Right renal pelvis (tissue), 4 donors: ENCODE data around the gene THUMPD1. TPM values are rescaled to one million over a fixed set of nuclear protein-coding genes. Genes with fewer than 3 reads are reported as not detected.
"Not testable (repeated sequence)": the region's sequence is repeated elsewhere in the genome, so short reads cannot be mapped to it uniquely, and the experiment has no call there.

Experiments used
- DNase-seq, 4 donors: peaks; one replicate each; pipeline ENCODE4 v3.0.0-alpha.2; 2013; ENCODE audit warnings: low read depth in 4 of 4, low spot score in 3 of 4, missing footprints in 1 of 4
- polyA plus RNA-seq, 4 donors: library from polyadenylated mRNA; unstranded; fragments of 120-200 nt; gene quantifications; one replicate each; pipeline ENCODE4 v1.2.1, GENCODE V29; 2013; ENCODE audit not compliant: insufficient read length in 4 of 4

The THUMPD1 gene
- polyA plus RNA-seq, 4 donors: 62.0 to 81.4 (median 75.9) TPM

GRCh38 chr16:20701692-20702091 lies 39.9 kb downstream of the THUMPD1 start:
- not testable (repeated sequence) for DNase-seq

GRCh38 chr16:20696618-20697017 lies 45.0 kb downstream of the THUMPD1 start:
- no peak for DNase-seq

GRCh38 chr16:20695024-20695423 lies 46.6 kb downstream of the THUMPD1 start:
- no peak for DNase-seq

- not testable (repeated sequence) for DNase-seq
Measured at GRCh38 chr16:20694096-20694495, 47.5 kb downstream of the THUMPD1 start.

- no peak for DNase-seq
Measured at GRCh38 chr16:20689668-20690067, 52.0 kb downstream of the THUMPD1 start.

GRCh38 chr16:20683812-20684211 lies 57.8 kb downstream of the THUMPD1 start:
- DNase-seq: no peak

Other genes starting within 250 kb of the THUMPD1 start
- 10 to 100 TPM; 45.1 to 95.4 (median 58.7) TPM for gene ACSM2B, start 165.5 kb downstream of the THUMPD1 start, polyA plus RNA-seq
- 1 to 10 TPM in 2 of 4 donors, under 1 TPM in 2; 0.90 to 2.5 (median 0.99) TPM for gene ACSM1, start 44.1 kb downstream of the THUMPD1 start, polyA plus RNA-seq
- gene ACSM3, start 22.2 kb upstream of the THUMPD1 start, polyA plus RNA-seq: 100 to 1,000 TPM in 3 of 4 donors, 10 to 100 TPM in 1; 96.3 to 132 (median 116) TPM
- gene ERI2, start 64.7 kb upstream of the THUMPD1 start, polyA plus RNA-seq: 10 to 100 TPM; 33.0 to 39.1 (median 35.6) TPM
- gene REXO5, start 64.7 kb upstream of the THUMPD1 start, polyA plus RNA-seq: 1 to 10 TPM; 5.9 to 7.4 (median 6.6) TPM
- gene DCUN1D3, start 158.5 kb upstream of the THUMPD1 start, polyA plus RNA-seq: 10 to 100 TPM in 1 of 4 donors, 1 to 10 TPM in 3; 7.8 to 10.2 (median 9.3) TPM
- 10 to 100 TPM; 48.2 to 54.8 (median 50.4) TPM for gene LYRM1, start 159.0 kb upstream of the THUMPD1 start, polyA plus RNA-seq